Neutrophil (primary cell): ENCODE measurements around the gene RABEP1.

Experiments
- H3K27ac ChIP-seq: fragments of 200-600 bp; sonication (generic); 2 replicates; pipeline ENCODE4 v1.5.1; 2016; ENCODE audit warnings: mild to moderate bottlenecking, moderate library complexity
- H3K27me3 ChIP-seq: fragments of 200-600 bp; sonication (generic); 2 replicates; pipeline ENCODE4 v1.6.0; 2016; ENCODE audit warnings: mild to moderate bottlenecking
- H3K36me3 ChIP-seq: fragments of 200-600 bp; sonication (generic); 2 replicates; pipeline ENCODE4 v1.5.1; 2017
- H3K4me1 ChIP-seq, 2 experiments: fragments of 200-600 bp in 1 of 2; sonication (generic) in 1 of 2; 1 replicate in 1 of 2; 2 replicates in 1 of 2; pipeline versions ENCODE4 v1.5.1 to v1.6.1; 2013 to 2016; ENCODE audit warnings: low read depth in 1 of 2, low read length in 1 of 2, mild to moderate bottlenecking in 1 of 2, moderate library complexity in 1 of 2; ENCODE audit not compliant: control insufficient read depth in 1 of 2, insufficient read depth in 1 of 2
- H3K4me3 ChIP-seq, 2 experiments: fragments of 200-600 bp in 1 of 2; sonication (generic) in 1 of 2; 1 replicate in 1 of 2; 2 replicates in 1 of 2; pipeline ENCODE4 v1.5.1; 2013 to 2016; ENCODE audit warnings: low read depth in 1 of 2, low read length in 1 of 2, mild to moderate bottlenecking in 1 of 2, moderate library complexity in 1 of 2
- H3K9me3 ChIP-seq: fragments of 200-600 bp; sonication (generic); 2 replicates; pipeline ENCODE4 v1.5.1; 2016
- CTCF ChIP-seq: fragments of 200-600 bp; sonication (generic); IDR thresholded peaks from 2 replicates; pipeline ENCODE4 v1.5.1; 2016; ENCODE audit warnings: antibody characterized with exemption

The RABEP1 gene

DNA sequence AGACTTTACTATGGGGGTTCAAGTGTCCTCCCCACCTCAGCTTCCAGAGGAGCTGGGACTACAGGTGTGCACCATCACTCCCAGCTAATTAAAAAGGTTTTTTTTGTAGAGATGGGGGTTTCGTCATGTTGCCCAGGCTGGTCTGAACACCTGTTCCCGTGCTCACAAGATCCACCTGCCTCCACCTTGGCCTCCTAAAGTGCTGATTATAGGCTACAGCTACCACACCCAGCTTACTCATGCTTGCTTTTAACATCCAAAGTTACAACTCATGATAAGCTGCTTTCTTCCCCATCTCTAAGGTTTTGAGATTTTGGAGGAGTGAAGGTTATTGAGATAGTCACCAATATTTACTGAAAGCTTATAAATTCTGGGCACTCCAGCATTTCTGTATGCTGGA, 134.8 kb downstream of the RABEP1 start:
- Histone ChIP-seq H3K36me3 (peaks cover 27% of the 10 kb centered on the region), H3K4me1 (peaks cover 19 to 23% of the 10 kb centered on the region in 2 experiments), H3K9me3 (no peaks in the 10 kb centered on the region), H3K27ac (no peak overlapping the region), H3K4me3 (no peak overlapping the region), H3K27me3 (no peaks in the 10 kb centered on the region)
- TF ChIP-seq CTCF, result no peak

DNA sequence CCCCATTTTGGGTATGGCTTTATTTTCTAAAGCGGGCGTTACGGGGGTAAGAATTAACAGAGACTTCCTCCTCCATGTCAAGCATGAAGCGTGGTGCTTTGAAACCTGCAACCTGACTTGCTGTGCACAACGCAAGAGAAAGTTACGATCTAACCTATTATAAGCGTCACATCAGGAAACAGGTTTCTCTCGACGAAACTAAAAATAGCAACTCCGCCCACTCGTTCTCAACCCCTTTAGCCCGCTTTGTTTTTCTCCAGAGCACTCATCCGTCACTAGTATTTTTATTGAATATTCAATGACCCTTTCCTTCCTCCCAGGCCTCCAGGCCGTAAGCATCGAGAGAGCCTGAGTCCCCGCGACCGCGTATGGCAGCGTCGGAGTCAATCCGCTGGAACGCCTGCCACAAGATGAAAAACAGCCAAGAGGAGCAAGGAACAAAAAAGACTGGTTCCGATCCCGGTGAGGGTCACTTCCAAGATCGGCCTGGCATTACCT, 136.8 kb downstream of the RABEP1 start:
- Histone ChIP-seq H3K4me3 (peak overlapping the region; percentile 68 to 89), H3K36me3 (peaks cover 26% of the 10 kb centered on the region), H3K27ac (peak overlapping the region; percentile 84), H3K4me1 (peaks cover 19 to 23% of the 10 kb centered on the region in 2 experiments), H3K27me3 (no peaks in the 10 kb centered on the region), H3K9me3 (no peaks in the 10 kb centered on the region)
- TF ChIP-seq CTCF, result no peak

DNA sequence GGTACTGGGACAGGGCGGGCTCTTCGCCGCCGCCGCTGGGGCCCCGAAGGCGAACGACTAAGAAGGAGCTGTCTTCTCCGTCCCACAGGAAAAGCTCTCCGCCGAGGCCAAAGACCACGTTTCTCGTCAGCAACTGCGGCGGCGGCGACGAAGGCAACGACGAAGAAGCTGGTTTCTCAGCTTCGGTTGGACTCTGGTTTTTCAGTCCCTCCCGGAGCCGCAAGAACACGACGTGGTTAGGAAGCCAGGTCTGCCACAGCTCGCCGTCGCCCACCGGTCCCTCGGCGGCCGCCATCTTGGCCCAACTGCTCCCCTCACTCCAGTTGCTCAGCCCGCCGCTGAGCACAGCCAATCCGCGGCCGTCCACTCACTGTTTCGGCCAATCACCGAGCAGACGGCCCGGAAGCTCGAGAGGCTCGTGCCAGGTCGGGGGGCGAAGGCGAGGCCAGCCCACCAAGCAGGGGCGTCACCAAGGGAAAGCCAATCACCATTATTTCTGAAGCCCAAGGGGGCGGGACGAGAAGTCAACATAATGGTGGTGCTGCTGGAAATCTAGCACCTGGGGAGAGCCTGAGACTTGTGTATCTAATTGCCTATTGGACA, 137.4 kb downstream of the RABEP1 start, which contains the start of gene NUP88:
Gene NUP88, minus strand, starts transcription at position 307 of the 603 bp plus-strand sequence. Its CDS starts 12 bp downstream, at position 295.
- TF ChIP-seq CTCF, result no peak
- peaks cover 19 to 23% of the 10 kb centered on the region in 2 experiments for H3K4me1 ChIP-seq
- peaks cover 23% of the 10 kb centered on the region for H3K36me3 ChIP-seq
- H3K4me3 ChIP-seq, result peak within 1 kb of the TSS; percentile 68 to 89
- no peaks in the 10 kb centered on the region for H3K27me3 ChIP-seq
- H3K9me3 ChIP-seq, result no peaks in the 10 kb centered on the region
- H3K27ac ChIP-seq, result peak within 1 kb of the TSS; percentile 84

DNA sequence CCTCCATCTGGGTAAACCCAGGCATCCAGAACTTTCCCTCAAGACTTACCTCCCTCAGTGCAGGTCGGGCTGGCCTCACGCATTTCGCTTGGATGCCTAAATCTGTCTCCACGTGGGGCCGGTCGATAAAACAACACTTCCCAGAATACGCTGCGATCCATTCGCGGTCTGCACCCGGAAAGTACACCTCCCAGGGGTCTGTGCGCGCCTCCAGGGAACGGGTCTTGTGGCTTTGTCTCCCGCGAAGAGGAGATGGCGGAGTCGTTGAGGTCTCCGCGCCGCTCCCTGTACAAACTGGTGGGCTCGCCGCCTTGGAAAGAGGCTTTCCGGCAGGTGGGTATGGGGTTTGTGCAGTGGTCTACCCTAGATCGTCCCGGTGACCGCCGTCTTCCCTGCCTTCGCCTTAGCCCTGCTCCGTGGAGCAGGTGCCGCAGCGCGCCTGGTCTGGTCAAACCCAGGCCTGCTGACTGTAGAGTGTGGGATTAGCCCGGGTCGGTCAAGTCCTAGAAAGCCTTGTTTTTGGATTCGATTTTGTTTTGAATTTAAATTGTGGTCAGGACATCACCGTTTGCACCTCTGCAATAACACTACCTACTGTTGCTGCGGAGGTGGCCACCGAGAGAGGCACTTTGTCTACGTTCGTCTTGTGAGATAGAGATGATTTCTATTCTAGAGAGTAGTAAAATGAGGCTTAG, 138.0 kb downstream of the RABEP1 start, which contains the start of gene RPAIN:
Gene RPAIN, plus strand, starts transcription at position 224 of the 695 bp plus-strand sequence. Its CDS starts 29 bp downstream, at position 253.
- Histone ChIP-seq H3K36me3 (peaks cover 27% of the 10 kb centered on the region), H3K27ac (peak within 1 kb of the TSS; percentile 84), H3K27me3 (no peaks in the 10 kb centered on the region), H3K9me3 (no peaks in the 10 kb centered on the region), H3K4me3 (peak within 1 kb of the TSS; percentile 68 to 89), H3K4me1 (peaks cover 19 to 23% of the 10 kb centered on the region in 2 experiments)
- no peak for TF ChIP-seq CTCF

DNA sequence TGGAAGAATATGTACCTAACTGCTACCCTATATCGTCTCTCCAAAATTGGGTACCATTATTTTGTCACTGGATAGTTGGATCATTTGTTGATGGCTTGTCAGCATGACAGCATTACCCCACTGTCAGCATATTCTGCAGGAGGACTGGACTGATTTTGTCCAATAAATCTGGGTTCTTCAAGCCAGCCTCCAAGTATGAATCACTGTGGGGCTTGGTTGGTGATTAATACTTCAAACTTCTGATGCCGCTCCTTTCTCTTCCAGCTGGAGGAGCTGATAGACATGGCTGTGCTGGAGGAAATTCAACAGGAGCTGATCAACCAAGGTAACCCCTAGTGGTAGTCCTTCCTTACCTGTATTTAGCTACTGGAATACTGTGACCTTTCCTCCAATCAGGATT, 140.4 kb downstream of the RABEP1 start:
- Histone ChIP-seq H3K27ac (no peak overlapping the region), H3K36me3 (peaks cover 49% of the 10 kb centered on the region), H3K27me3 (no peaks in the 10 kb centered on the region), H3K4me3 (no peak overlapping the region), H3K9me3 (no peaks in the 10 kb centered on the region), H3K4me1 (peaks cover 19 to 23% of the 10 kb centered on the region in 2 experiments)
- TF ChIP-seq CTCF, result no peak
